Calu3 (cell line): ENCODE results near the gene NUP188. TPM values are rescaled to one million over a fixed set of nuclear protein-coding genes. Genes with fewer than 3 reads are reported as not detected.

ENCODE experiments used
- BruUV-seq: library from RNA; stranded (reverse); fragments of 400-500 nt; replicated peaks from 2 replicates; lab custom pipeline; 2021; lab: Mats Ljungman, UMichigan
- CTCF ChIA-PET: fragments of 300-600 bp; sonication (Branson Sonifier 250); formaldehyde crosslinking; loops from one replicate; lab custom pipeline; 2022; ENCODE audit warnings: antibody characterized with exemption; lab: Charles Lee
- DNase-seq: peaks from one replicate; pipeline ENCODE4 v3.0.0; 2022
- H3K27ac Mint-ChIP-seq: one replicate; pipeline ENCODE4 v1.8.0; 2022; ENCODE audit warnings: mixed read lengths; ENCODE audit not compliant: unreplicated experiment
- H3K27me3 Mint-ChIP-seq: one replicate; pipeline ENCODE4 v1.8.0; 2022; ENCODE audit warnings: mixed read lengths; ENCODE audit not compliant: unreplicated experiment
- H3K36me3 Mint-ChIP-seq: one replicate; pipeline ENCODE4 v1.8.0; 2022; ENCODE audit warnings: mild to moderate bottlenecking, moderate library complexity, mixed read lengths; ENCODE audit not compliant: insufficient read depth, unreplicated experiment
- H3K4me1 Mint-ChIP-seq: one replicate; pipeline ENCODE4 v1.8.0; 2022; ENCODE audit warnings: mild to moderate bottlenecking, low read depth, mixed read lengths; ENCODE audit not compliant: unreplicated experiment
- H3K4me3 Mint-ChIP-seq: one replicate; pipeline ENCODE4 v1.8.0; 2022; ENCODE audit warnings: mild to moderate bottlenecking, low read depth, moderate library complexity, mixed read lengths; ENCODE audit not compliant: unreplicated experiment
- H3K9me3 Mint-ChIP-seq: one replicate; pipeline ENCODE4 v1.8.0; 2022; ENCODE audit warnings: low read depth, mixed read lengths; ENCODE audit not compliant: unreplicated experiment
- intact Hi-C: fragments of 100-400 bp; cut with micrococcal nuclease; formaldehyde crosslinking; loops from one replicate; pipeline ENCODE4 v1.10.0; 2022; ENCODE audit not compliant: unreplicated experiment
- total RNA-seq: library from RNA; stranded (reverse); gene quantifications from 2 replicates; pipeline ENCODE4 v1.2.3, GENCODE V29; 2022
- TF ChIP-seq, protein P1 (sequence below): fragments of 200-600 bp; IDR thresholded peaks from one replicate; pipeline ENCODE4 v1.8.0; 2022; ENCODE audit warnings: antibody characterized with exemption; ENCODE audit not compliant: unreplicated experiment

NUP188 gene
- total RNA-seq, 1 experiment from 2014 or later = 34.3 TPM

GRCh38 chr9:128987805-128988204 is 40.3 kb downstream of the NUP188 start:
- Mint-ChIP-seq H3K4me3 (no peak overlapping the region), H3K27me3 (no peaks in the 10 kb centered on the region), H3K9me3 (no peaks in the 10 kb centered on the region), H3K27ac (no peak overlapping the region), H3K4me1 (no peaks in the 10 kb centered on the region), H3K36me3 (peaks cover 12% of the 10 kb centered on the region)
- CTCF ChIA-PET = interaction anchor here (0.9 kb wide), 1 partner anchor 20 kb away, joined by 4 read pairs; no protein-coding TSS in a partner anchor
- no TSS peak for BruUV-seq
- DNase-seq = no peak
- intact Hi-C loops = no loop called here
- TF ChIP-seq, protein P1, sequence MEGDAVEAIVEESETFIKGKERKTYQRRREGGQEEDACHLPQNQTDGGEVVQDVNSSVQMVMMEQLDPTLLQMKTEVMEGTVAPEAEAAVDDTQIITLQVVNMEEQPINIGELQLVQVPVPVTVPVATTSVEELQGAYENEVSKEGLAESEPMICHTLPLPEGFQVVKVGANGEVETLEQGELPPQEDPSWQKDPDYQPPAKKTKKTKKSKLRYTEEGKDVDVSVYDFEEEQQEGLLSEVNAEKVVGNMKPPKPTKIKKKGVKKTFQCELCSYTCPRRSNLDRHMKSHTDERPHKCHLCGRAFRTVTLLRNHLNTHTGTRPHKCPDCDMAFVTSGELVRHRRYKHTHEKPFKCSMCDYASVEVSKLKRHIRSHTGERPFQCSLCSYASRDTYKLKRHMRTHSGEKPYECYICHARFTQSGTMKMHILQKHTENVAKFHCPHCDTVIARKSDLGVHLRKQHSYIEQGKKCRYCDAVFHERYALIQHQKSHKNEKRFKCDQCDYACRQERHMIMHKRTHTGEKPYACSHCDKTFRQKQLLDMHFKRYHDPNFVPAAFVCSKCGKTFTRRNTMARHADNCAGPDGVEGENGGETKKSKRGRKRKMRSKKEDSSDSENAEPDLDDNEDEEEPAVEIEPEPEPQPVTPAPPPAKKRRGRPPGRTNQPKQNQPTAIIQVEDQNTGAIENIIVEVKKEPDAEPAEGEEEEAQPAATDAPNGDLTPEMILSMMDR = no peak

DNA sequence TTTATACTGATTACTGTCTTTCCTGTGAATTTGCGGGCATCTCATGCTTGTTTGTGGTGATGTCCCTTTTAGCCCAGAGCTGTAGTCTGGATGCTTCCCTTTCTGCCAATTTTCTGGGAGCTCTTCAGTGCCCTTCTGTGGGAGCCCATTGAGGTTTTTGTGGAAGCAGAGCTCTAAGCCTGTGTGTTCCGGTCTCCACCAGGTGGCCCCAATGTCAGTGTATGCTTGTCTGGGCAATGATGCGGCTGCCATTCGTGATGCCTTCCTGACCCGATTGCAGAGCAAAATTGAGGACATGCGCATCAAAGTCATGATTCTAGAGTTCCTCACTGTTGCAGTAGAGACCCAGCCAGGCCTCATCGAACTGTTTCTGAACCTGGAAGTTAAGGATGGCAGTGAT is 45.5 kb downstream of the NUP188 start:
- TF ChIP-seq, protein P1 = no peak
- Mint-ChIP-seq H3K27me3 (no peaks in the 10 kb centered on the region), H3K27ac (no peak overlapping the region), H3K9me3 (no peaks in the 10 kb centered on the region), H3K4me1 (no peaks in the 10 kb centered on the region), H3K4me3 (no peak overlapping the region), H3K36me3 (peaks cover 24% of the 10 kb centered on the region)
- no TSS peak for BruUV-seq
- no peak for DNase-seq
- CTCF ChIA-PET = interaction anchor here (0.6 kb wide), 1 partner anchor 31 kb away, joined by 8 read pairs; no protein-coding TSS in a partner anchor
- intact Hi-C loops = no loop called here

- H3K9me3 Mint-ChIP-seq = no peaks in the 10 kb centered on the region
- CTCF ChIA-PET = no interaction called here
- no peaks in the 10 kb centered on the region for H3K27me3 Mint-ChIP-seq
- no TSS peak for BruUV-seq
- no peak overlapping the region for H3K27ac Mint-ChIP-seq
- peaks cover 43% of the 10 kb centered on the region for H3K36me3 Mint-ChIP-seq
- TF ChIP-seq, protein P1 = no peak
- H3K4me3 Mint-ChIP-seq = no peak overlapping the region
- DNase-seq = no peak
- intact Hi-C loops = no loop called here
- H3K4me1 Mint-ChIP-seq = no peaks in the 10 kb centered on the region
Measured at GRCh38 chr9:128995791-128996190, 48.3 kb downstream of the NUP188 start.

DNA sequence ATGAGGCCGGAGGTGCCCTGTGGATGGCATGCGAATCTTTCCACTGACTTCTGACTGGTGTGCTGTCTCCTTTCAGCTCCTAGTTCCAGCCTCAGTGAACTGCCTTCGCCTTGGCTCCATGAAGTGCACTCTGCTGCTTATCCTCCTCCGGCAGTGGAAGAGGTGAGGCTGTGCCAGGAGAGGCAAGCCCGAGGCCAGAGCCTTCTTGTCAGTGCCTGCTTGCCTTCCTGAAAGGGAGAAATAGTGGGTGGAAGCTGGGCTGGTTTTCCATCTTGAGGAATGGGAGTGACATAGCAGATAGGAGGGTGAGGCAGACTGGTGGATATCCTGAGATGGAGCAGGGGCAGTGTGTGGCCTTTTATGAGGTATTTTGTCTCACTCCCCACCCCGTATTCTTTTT is 51.0 kb downstream of the NUP188 start:
- CTCF ChIA-PET = no interaction called here
- no TSS peak for BruUV-seq
- no peaks in the 10 kb centered on the region for H3K9me3 Mint-ChIP-seq
- H3K36me3 Mint-ChIP-seq = peaks cover 57% of the 10 kb centered on the region
- H3K27ac Mint-ChIP-seq = no peak overlapping the region
- H3K4me3 Mint-ChIP-seq = no peak overlapping the region
- H3K4me1 Mint-ChIP-seq = no peaks in the 10 kb centered on the region
- DNase-seq = no peak
- intact Hi-C loops = no loop called here
- TF ChIP-seq, protein P1 = no peak
- H3K27me3 Mint-ChIP-seq = no peaks in the 10 kb centered on the region
